ENCODE results near the gene SRRM2.

The SRRM2 gene

GRCh38 chr16:2734844-2735515, 17.5 kb upstream of the SRRM2 start:
- no peak for TF ChIP-seq CTCF (IDR thresholded peaks at IDR 0.05; ENCODE audit: low read depth, low read length)
- DNase-seq (ENCODE audit: low read depth in 2 of 2) = no peak
- no peak overlapping the region for H3K4me3 ChIP-seq (replicated peaks in 1 of 2; ENCODE audit: low read depth in 2 of 2, low read length in 2 of 2)

- TF ChIP-seq CTCF (IDR thresholded peaks at IDR 0.05; ENCODE audit: low read depth, low read length) = no peak
- H3K4me3 ChIP-seq (replicated peaks in 1 of 2; ENCODE audit: low read depth in 2 of 2, low read length in 2 of 2) = no peak overlapping the region
Observed at GRCh38 chr16:2736476-2737237, 15.8 kb upstream of the SRRM2 start.

GRCh38 chr16:2737238-2737605, 15.2 kb upstream of the SRRM2 start:
- no peak for DNase-seq (ENCODE audit: low read depth in 2 of 2)
- TF ChIP-seq CTCF (IDR thresholded peaks at IDR 0.05; ENCODE audit: low read depth, low read length) = no peak
- no peak overlapping the region for H3K4me3 ChIP-seq (replicated peaks in 1 of 2; ENCODE audit: low read depth in 2 of 2, low read length in 2 of 2)

More at GRCh38 chr16:2736476-2737237, 15.8 kb upstream of the SRRM2 start:
- no peak for DNase-seq (ENCODE audit: low read depth in 2 of 2)

GRCh38 chr16:2737895-2738418, 14.5 kb upstream of the SRRM2 start:
- no peak for DNase-seq (ENCODE audit: low read depth in 2 of 2)
- no peak overlapping the region for H3K4me3 ChIP-seq (replicated peaks in 1 of 2; ENCODE audit: low read depth in 2 of 2, low read length in 2 of 2)
- TF ChIP-seq CTCF (IDR thresholded peaks at IDR 0.05; ENCODE audit: low read depth, low read length) = no peak

- no peak for TF ChIP-seq CTCF (IDR thresholded peaks at IDR 0.05; ENCODE audit: low read depth, low read length)
- no peak overlapping the region for H3K4me3 ChIP-seq (replicated peaks in 1 of 2; ENCODE audit: low read depth in 2 of 2, low read length in 2 of 2)
- DNase-seq (ENCODE audit: low read depth in 2 of 2) = no peak
Observed at GRCh38 chr16:2738615-2739014, 13.8 kb upstream of the SRRM2 start.

GRCh38 chr16:2739625-2740430, 12.6 kb upstream of the SRRM2 start:
- TF ChIP-seq CTCF (IDR thresholded peaks at IDR 0.05; ENCODE audit: low read depth, low read length) = no peak
- no peak for DNase-seq (ENCODE audit: low read depth in 2 of 2)
- no peak overlapping the region for H3K4me3 ChIP-seq (replicated peaks in 1 of 2; ENCODE audit: low read depth in 2 of 2, low read length in 2 of 2)
